HG02759 (cell line): ENCODE data around the gene OVOL1.
A peak's percentile ranks its signal among the peaks of the same experiment; 100 is the strongest.

Experiments
- ATAC-seq: cut with Tn5 transposase; IDR thresholded peaks from one replicate; pipeline ENCODE4 v1.9.1; 2021; ENCODE audit warnings: mild to moderate bottlenecking, moderate library complexity; ENCODE audit not compliant: unreplicated experiment

The OVOL1 gene

DNA sequence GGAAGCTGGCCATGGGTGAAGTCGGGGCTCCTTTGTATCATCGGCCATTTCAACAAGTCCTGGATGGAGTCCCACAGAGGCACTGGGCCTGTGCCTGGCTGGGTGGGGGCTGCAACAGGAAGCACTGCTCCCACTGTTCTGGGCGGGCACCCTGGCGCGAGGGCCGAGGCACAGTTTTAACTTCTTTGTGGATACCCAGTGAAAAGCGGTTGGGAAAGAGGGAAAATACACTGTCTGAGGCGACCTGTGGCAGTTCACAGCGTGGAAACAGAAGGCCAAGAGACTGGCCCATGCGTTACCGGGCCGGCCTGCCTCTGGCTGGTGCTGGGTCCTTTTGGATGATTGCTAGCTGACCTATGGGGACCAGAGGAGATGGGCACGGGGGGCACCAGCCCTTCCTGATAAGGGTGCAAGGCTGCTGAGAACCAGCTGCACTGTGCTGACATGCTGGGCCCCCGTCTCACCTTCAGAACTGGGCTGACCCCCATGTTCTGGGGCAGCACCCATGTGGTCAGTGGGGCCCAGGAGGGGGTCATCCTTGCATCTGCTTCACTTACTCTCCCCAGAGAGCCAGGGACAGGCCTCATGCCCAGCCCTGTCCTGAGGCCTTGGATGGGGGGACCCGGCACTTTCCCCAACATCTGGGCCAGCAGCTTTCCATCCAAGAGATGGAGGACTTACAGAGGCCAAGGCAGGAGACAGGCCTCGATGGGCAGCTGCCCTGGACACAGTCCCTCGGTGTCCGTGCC, 4.2 kb downstream of the OVOL1 start:
- peak; percentile 9 for ATAC-seq

DNA sequence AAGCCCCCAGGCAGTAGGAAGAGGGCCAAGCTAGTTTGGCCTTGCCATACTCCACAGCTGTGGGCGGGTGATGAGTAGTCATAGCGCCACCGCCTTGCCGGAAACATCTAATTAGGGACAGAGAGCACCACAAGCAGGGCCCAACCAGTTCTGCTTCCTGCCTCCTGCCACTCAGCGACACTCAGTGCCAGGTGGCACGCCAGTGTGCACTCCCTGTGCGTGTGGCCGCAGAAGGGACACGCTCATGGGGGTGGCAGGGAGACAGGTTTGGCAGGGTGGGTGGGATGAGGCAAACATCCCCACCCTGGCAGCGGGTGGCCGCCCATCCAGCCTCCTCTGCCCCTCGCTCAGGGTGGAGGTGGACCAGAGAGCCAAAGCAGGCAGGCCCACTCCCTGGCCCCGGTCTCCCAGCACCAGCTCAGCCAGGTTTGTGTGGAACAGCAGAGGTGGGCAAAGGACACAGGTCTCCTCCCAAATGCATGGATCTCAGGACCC, 4.9 kb downstream of the OVOL1 start:
- ATAC-seq = peak; percentile 76

DNA sequence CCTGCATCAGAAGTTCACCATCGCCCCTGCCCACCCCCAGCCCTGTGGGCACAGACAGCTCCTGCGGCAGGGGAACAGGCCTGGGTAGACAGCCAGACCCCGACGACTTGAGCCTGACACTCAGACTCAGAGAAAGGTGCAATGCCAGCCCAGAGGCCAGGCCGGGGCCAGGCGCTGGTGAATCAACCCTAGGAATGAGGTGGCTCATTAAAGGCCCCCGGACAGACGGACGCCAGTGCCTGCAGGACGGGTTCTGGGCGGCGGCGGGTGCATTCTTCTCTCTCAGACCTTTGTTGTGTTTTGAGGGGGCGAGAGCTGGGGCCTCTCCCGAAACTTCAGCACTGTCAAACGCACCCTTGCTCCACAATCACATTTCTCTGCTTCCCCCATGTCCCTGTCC, 5.6 kb downstream of the OVOL1 start:
- no peak for ATAC-seq

DNA sequence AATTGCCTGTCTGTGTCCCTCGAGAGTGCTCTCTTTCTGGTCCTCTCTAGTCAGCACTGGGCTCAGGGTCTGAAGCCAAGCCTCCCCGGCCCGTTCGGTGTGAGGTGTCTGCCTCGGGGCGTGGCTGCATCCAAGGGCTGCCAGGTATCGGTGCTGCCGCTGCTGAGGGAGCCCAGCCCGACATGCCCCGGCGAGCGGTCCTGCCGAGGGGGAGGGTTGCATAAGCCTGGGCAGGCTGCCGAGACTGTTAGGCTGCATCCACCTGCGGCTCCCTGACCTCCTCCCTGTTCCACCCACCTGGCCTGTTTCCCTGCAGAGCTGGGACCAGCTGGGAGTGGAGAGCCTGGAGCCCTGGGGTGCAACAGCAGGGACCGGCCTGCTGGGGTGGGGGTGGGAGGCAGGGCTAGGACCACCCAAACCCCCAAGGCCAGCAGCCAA, 6.3 kb downstream of the OVOL1 start:
- no peak for ATAC-seq

DNA sequence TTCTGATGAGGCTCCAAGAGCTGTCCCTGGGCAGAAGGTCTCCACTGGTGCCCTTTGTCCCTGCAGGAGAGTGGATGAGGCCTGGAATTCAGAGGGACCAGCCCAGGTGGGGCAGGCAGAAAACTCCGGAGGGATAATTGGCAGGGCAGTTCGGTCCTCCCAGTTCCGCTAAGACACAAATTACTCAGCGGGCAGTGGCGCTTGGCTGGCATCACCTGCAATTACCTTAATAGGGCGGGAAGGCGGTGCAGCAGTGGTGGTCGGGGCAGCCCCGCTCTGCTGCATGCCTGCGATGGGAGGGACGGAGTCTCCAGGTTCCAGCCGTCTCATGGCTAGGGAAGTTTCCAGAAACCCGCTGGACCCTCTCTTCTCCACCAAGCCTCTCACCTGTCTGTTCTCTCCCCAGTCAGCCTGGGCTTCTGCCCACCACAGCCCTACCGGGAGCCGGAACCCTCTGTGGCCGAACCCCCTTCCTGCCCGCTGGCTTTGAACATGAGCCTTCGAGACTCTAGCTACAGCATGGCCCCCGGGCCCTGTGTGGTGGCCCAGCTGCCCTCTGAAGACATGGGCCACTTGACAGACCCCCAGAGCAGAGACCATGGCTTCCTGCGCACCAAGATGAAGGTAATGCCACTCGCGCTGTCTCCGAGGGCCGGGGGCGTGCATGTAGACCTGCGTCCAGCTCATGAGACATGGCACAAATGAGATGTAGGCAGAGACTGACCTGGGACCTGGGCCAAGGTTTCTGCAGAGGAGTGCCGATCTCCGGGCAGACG, 7.0 kb downstream of the OVOL1 start:
- ATAC-seq = no peak

DNA sequence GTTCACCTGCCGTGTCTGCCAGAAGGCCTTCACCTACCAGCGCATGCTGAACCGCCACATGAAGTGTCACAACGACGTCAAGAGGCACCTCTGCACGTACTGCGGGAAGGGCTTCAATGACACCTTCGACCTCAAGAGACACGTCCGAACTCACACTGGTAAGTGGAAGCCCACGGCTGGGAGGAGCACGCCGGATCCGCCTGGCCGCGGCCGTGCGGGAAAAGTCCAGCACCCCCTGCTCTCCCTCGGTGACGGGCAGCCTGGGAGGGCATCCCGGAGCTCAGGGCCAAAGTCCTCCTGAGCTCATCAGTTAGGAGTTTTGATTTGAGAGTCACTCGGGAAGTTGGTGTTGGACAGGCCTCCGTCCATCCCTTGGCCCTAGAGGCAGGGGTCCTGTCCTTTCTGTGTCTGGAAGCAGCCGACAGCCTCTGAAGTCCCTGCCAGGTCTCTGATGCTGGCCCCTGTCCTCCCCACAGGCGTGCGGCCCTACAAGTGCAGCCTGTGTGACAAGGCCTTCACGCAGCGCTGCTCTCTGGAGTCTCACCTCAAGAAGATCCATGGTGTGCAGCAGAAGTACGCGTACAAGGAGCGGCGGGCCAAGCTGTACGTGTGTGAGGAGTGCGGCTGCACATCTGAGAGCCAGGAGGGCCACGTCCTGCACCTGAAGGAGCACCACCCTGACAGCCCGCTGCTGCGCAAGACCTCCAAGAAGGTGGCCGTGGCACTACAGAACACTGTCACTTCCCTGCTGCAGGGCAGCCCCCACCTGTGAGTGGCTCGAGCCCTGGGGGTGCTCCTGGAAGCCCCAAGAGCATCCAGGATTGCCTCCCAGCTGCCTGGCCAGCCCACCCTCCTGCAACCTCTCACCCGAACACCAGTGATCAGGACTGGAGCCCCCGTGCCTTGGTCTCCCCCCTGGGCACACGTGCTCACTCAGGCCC, 8.0 kb downstream of the OVOL1 start:
- no peak for ATAC-seq

DNA sequence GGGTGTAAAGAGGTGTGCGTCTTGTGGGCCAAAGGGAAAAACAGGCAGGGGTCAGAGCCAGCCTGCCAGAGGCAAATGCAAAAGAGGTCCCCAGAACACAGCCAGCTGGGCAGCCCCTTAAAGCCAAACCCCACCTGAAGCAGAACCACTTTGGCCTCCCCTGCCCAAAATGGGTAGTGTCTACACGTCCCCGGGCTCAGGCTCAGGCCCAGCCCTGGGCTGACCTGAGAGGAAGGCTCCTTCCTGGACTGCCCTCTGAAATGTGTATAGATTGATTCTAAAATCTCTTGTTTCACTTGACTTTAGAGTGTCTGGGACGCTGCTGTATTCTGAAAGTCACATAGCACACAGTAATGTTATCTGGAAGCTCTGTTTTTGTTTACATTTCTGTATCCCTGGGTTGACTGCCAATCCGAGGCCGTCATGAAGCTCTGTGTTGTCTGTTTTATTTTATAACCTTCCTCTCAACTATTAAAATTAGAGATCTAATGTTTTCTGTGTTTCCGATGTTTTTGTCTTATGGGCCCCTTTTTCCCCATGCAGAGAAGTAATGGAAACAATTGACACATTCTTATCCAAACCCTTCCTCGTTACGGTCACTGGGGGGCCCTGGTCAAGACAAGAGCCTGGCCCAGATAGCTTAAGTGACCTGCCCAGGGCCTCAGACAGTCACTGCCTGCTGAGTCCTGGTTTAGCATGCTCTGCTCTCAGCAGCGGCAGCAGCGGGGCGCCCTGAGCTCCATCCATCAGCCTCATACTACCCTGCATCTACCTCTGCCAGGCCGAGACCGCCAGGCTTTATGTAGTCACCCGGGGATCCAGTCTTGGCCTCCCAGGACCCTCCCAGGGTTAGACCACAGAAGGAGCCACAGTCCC, 10.1 kb downstream of the OVOL1 start:
- no peak for ATAC-seq

DNA sequence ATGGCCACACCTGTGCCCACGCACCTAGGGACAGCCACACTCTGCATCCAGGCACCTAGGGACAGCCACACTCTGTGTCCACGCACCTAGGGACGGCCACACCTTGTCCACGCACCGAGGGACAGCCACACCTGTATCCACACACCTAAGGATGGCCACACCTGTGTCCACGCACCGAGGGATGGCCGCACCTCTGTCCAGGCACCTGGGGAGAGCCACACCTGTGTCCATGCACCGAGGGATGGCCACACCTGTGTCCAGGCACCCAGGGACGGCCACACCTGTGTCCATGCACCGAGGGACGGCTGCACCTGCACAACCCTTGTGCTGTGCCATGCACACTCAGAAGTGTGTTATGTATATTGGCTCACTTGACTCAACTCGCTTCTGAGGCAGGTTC, 10.8 kb downstream of the OVOL1 start:
- no peak for ATAC-seq

DNA sequence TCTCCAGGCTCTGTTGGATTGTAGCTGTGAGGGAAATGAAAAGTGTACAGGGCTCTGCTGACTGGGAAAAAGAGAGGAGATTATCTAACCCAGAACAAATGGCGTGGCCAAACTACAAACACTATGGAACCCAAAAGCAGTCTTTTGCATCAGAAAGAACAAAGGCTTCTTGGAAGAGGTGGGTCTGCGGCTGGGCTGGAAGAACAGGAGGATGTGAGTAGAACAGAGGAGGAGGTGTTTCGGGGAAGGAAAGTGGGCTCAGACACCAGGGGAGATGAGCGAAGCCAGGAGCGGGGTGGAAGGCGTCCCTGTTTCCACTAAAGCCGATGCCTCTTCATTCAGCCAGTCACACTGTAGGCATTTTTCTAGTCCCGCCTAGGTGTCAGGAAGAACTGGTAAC, 12.0 kb downstream of the OVOL1 start:
- no peak for ATAC-seq

DNA sequence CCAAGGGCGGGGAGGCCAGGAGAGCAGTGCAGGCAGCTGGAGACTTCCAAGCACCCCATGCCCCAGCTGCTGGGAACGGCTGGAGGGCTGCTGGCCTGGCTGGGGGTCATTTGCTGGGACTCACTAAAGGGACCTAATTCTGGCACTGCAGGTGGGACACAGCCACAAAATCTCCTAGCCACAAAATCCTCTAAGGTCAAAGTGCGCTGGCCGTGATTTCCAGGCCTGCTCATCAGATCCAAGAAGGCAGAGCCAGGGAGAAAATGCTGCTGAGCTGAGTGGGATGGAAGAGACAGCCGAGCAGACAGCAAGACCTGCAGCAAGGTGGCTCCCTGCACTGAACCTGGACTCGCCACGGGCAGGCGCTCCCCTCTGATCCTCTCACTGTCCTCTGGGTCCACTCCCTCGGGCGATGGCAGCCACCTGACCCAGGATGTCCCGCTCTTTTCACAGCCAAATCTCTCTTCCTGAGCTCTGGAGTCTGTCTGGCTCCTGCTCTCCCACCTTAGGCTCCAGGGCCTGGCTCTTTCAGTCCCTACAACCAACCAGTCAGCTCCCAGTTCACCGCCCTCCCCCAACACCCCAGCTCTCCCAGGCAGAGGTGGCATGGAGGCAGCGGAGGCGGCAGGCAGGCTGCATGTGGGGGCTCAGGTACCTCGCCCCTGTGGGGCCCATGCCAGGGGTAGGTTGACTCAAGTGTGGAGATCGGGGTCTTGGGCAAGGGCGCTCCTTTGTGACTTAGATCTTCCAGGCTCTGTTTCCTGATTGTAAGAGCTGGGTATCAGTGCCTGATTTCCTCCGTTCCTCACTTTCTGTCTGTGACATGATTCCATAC, 14.5 kb downstream of the OVOL1 start:
- no peak for ATAC-seq

DNA sequence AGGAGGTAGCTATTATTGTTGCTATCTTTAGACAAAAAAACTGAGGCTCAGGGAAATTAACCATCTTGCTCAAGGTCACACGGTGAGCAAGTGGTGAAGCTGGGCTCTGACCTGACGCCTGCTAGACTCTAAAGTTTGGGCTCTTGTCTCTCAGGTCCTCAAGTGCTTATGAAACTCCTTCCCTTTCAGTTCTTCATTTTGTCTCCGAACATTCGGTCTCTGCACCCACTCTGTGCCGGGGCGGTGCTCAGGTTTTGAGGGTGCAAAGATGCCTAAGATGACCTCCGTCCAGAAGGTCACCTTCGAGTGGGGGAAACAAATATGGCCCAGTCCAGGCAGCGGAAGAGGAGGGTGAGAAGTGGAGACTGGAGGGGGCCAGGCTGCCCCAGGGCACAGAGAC, 16.0 kb downstream of the OVOL1 start:
- ATAC-seq = peak; percentile 50

DNA sequence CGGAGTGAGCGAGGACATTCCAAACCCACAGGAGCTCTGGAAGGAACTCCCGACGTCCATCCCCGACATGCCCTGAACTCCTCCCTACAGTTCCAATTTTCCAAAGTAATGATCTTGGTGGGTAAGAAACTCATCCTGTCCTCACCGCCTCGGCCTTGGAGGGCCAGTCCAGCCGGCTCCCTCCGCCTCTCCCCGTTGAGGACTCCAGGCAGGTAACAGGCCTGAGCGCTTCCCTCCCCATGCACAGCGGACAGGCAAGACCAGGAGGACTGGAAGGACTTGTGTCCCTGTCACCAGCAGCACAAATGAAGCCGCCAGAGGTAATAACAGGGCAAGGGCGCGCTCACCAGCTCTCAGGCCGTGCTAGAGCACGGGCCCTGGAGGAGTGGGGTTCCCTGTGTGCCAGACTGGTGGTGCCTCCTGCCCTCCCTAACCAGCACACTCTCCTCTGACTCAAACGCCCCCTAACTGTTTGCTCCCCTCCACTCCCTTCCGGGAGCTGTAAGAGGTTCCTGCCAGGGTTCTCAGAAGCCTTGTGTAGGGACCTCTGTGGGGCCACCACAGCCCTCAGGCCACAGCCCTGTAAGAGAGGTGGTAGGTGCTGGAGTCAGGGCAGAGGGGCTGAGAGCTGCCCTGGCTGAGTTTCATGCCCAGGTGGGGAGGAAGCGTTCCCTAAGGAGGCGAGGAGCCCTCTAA, 17.1 kb downstream of the OVOL1 start:
- ATAC-seq = no peak

DNA sequence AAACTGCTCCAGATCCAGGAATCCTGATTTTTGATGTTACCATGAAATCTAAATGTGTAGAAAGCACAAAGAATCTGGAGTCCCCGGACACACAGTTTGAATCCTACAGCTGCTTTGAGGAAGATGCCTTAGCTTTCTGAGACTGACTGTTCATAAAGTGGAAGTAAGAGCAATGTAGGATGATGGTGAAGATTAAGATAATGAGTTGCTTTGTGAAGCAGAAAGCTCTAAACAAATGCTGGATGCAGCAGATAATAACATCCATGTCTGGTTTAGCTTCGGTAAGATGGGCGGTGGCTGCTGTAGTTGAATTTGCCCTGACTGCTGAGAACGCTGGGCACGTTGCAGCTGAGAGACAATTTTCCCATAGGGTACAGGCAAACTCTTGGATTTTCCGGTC, 20.1 kb downstream of the OVOL1 start:
- ATAC-seq = no peak

DNA sequence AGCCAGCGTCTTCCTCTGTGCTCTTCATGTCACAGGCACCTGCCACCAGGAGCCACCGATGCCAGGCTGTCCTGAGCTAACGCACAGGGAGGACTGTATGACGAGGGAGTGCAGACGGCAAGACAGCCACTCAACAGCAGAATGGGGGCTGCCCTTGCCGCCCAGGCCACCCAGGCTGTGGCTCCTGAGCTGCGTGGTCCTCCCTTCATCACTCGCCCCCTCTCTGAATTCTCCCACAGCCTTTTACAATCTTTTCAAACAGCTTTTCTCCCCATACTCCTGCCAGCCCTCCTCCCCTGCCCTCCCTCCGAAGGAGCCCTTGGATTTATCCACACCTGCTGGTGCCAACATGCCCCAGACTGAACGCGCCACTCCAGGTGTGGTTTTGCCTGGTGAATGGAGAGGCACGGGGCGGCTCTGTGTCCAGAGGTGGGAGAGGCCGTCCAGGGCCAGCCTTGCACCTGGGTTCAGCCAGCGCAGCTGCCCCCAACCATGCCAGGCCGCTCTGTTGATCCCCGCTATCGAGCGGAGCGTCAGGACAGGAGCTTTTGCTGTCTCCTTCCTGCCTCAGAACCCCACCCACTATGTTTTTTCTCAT, 22.0 kb downstream of the OVOL1 start:
- ATAC-seq = no peak

DNA sequence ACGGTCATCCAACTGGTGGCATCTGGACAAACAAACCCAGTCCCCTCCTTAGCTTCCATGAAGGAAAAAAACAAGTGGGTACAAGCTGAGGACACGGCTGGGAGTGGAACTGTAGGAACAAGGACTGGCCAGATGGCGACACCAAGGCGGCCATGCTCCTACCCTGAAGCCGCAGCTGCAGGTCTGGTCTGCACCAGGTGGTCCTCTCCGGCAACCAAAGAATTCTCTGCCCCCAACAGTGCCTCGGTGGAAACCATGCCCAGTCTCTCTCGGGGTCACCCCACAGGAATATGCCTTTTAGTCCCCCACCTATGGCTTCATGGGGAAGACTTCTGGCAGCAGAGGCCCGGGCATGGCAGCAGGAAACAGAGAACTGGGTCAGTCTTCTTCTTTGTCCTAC, 22.6 kb downstream of the OVOL1 start:
- no peak for ATAC-seq

DNA sequence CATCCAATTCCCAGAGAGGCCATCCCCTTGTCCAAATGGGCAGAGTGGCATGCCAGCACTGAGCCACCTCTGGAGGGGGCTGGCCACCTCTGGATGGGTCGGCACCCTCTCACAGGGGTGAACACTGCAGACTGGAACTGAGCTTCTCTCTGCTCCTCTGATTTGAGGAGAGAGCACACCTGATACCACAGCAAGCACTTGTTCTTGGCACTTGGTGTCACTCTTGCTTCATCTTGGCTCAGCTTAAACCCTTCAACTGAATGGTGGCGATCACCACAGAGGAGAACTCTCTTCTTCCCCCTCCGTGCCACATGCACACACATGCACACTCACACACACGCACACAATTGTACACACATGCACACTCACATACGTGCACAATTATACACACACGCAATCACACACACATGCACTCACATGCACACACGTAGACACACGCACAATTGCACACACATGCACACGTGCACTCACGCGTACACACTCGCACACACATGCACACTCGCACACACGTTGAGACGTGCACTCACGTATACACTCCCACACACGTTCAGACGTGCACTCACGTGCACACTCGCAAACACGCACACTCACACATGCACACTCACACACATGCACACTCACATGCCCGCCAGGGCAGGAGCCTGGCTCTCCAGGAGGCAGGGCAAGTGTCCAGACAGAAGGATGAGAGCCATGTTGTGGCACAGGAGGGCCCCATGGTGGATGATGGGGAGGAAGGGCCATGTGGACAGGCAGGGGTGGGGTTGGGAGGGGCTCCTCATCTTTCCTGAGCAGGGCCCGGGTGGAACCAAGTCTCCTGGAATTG, 23.4 kb downstream of the OVOL1 start:
- no peak for ATAC-seq

DNA sequence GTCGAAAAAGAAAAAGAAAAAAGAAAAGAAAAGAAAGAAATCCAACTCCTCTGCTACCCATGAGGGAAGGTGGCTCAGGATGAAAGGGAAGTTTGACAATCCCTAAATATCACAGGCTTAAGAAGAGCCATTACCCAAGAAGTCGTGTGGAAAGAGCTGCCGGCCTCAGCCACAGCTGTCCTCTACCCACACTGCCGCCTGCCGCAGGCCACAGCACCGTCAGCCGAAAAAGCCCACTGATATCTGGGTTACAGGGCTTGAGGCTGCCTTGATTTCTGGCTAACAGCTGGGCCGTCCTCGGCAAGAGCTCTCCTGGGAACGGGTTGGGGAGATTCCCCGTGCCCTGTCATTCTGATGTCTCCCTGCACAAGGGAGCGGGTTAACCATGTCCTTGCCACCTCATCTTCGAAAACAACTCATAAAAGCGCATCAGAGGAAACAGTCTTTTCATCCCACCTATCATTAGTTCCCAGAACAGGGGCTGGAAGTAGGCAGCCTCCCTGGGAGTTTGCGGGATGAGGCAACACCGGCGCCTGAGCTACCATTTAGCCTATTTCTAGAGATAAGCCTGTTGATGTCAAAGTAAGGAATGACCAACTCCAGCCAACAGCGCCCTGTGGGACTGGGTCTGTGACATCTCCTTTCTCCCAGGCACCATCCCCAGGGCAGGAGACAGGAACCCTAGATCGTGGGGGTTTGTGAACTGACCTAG, 25.1 kb downstream of the OVOL1 start:
- no peak for ATAC-seq
